Activated T-cell treated with anti-CD3 and anti-CD28 coated beads for 1 hour (primary cell): ENCODE results near the gene RFTN1.
"Not testable (repeated sequence)": the region's sequence is repeated elsewhere in the genome, so short reads cannot be mapped to it uniquely, and the experiment has no call there.

Experiments used
- DNase-seq: peaks from one replicate; pipeline ENCODE4 v3.0.0-alpha.2; 2020; ENCODE audit warnings: low read depth

The RFTN1 gene

DNA sequence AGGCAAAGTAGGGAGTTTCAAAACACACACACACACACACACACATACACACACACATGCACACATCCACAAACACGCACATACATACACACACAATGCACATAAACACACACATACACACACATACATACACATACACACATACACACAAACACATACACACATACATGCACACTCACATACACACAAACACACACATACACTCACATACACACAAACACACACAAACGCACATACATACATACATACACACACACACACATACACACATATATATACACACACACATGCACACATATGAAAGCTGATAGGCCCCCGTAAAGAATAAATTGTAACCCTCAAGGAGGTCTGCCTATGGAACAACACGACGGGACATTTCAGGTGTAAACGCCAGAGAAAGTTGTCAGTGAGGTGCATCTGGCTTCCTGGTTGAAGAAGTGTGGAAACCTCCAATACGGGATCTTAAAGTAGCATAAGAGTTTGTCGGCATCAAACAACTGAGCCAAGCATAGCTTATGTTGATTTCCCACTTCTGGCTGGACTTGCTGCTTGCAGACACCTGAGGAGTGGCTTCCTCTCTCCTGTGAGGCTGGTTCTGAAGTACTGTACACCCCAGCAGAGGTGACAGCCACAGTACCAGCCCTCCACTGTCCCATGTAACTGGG, 5.8 kb downstream of the RFTN1 start:
- DNase-seq, result no peak

DNA sequence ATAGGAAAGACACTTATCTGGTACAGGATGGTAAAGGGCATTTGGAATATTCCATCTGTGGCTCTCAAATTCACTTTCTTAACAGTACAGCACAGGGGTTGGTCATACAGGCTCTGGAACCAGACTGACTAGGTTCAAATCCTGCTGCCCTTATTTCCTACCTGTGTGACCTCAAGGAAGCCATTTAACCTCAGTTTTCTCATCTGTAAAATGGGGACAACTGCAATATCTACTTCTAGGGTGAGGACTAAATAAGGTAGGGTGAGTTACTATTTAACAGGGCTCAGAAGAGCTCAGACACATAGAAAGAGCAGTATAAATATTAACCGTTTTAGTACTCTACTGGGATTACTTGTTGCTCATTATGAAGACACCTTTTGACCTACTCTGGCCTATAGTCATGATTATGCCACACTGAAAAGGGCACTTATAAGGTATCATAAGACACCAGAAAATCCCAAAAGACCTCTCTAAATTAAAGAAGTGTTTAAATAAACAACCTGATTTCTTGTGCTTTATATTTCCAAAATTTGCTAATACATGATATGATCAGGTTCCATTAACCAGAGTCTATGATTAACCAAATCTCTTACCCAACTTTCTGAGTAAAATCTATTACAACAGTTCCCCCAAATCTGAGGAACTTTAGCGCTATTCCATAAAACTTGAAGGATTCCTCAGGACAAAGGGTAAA, 6.5 kb downstream of the RFTN1 start:
- no peak for DNase-seq

DNA sequence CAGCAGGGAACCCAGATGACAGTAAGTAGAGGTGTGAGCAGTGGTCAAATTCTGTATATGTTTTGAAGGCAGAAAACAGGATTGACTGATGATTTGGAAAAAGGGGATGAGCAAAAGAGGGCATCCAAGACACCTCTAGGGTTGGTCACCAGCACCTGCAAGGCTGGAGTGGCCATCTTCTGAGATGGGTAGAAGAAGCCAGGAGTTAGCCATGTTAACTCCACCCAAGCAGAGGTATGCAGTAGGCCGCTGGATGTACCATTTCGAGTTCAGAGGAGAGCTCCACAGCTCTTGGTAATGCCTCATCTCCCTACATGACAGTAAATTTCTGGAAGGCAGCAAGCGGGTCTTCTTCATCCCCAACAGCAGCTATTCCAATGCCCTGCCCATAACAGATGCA, 7.0 kb downstream of the RFTN1 start:
- no peak for DNase-seq

DNA sequence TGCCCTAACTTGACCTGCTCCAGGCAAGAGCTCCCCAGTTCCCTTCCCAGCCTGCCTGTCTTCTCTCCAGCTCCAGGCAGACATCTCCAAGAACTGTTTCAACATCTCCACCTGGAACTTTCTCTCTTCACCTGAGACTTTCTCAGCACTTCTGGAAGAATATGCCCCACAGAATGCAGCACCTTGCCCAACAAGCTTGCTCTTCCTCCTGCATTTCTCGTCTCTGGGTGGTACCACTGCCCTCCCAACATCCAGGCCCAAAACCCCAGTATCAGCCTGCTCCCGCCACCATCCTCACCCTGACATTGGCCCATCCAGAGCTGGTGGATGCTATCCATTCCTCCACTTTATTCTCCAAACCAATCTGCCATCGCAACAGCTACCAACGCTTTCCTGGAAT, 8.8 kb downstream of the RFTN1 start:
- DNase-seq, result no peak

DNA sequence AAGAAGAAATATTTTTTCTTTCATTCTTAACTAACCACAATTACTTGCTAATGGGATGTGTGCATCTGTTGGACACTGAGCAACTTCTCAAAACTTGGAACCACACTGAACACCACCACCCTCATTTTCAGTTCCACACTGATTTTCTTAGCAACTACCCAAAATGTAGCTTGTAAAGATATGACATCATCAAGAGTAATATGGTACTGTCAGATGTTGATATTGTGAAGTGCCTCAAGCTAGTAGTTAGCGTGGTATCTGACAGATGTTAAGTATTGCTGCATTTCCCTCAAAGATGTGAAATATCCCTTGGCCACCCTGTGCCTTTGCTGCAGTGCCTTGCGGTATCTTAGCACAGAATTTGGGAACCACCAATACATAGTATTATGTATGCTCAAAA, 9.3 kb downstream of the RFTN1 start:
- no peak for DNase-seq

DNA sequence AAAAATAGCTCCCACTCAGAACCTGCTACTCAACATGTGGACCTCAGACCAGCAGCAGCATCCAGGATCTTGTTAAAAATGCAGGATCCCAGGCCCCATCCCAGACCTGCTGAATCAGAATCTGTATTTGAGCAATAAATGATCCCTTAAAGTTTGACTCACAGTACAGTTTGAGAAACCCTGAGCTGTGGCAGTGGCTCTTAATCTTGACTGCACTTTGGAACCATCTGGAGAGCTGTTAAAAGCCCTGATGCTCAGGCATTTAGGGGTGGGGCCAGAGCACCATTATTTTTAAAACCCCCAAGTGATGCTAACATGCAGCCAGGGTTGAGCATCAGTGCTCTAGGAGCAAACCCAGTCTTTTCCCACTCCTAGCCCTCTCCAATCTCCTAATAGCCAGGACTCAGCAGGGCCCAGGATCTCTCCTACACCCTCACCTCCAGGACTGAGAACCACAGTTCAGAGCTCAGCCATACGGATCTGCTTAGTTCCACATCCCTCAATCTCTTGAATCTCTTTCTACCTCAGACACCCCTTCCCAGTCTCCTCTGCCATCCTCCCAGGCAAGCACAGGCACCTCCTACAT, 10.2 kb downstream of the RFTN1 start:
- no peak for DNase-seq

DNA sequence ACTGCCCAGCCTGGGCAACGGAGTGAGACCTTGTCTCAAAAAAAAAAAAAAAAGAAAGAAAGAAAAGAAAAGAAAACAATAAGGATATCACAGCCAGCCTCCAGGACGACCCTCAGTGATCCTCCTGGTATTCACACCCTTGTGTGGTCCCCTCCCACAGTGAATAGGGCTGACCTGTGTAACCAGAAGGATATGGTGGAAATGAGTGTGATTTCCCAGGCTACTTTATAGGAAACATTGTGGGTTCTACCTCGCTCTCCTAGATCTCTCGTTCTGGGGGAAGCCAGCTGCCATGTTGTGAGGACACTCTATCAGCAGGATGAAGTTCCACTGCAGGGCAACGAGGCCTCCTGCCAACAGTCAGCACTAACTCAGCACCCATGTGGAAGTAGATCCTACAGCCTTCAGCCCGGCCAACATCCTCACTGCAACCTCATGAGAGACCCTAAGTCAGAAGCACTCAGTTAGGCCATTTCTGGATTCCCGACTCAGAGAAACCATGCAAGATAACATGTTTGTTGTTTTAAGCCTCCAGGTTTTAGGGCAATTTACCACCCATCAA, 11.1 kb downstream of the RFTN1 start:
- DNase-seq, result no peak

DNA sequence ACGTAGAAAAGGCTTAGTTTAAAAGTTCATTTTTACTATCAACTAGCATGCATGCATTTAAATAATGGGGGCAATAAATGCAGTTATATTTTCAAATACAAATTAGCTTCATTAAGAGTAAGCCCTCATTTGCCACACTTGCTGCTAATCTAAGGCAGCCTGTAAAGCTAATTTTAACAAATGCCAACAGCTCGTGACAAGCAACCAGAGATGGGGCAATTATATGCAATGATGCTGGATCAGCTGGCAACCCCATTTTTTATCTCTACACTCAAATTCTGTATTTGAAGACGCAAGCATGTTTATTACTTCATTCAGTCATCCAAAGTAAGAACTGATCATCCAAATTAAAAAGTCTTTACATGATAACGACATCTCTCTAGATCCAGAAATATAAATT, 12.1 kb downstream of the RFTN1 start:
- DNase-seq, result no peak

DNA sequence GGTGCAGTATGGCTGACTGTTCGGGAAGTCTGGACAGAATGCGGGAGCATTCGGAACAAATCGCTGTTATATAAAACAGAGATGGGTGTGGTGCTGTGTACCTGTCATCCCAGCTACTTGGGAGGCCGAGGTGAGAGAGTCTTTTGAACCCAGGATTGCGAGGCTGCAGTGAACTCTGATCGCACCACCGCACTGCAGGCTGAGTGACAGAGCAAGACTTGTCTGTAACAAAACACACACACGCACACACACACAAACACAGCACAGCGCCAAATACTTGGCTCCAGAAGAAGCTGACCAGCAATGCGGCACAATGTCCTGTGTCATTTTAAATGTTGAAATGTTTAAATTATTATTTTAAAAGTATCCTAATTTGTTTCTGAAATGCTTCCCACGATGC, 12.6 kb downstream of the RFTN1 start:
- no peak for DNase-seq

DNA sequence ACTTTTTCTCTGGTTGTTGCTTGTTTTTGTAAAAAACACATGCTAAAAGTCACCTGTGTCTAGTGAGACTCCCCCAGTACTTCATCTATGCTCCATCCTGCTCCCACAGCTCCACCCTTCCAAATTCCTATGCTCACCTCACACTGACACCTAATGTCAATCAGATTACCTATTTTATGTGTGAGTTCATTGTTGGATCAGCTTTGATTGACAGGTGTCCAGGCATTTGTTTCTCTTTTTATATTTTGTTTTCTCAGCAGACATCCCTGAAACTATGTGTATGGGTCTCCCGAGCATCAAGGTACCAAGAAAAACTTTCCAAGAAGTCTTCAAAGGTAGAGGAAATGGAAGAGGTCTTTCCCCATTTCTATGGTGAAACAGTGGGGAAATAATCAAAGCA, 13.4 kb downstream of the RFTN1 start:
- no peak for DNase-seq

DNA sequence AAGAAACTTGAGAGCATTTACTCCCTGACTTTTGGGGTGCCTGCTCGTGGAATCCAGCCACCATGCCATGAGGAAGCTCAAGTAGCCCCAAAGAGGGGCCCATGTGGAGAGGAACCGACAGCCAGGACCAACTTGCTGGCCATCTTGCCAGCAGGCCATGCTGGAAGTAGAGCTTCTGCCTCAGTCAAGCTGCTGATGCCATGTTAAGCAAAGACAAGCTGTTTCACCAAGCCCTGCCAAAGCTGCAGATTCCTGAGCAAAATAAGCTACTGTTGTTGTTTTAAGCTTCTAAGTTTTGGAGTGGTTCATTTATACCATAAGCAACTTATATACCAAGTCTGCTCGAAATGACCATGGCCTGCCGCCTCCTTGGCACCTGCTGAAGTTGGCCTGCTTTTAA, 14.1 kb downstream of the RFTN1 start:
- no peak for DNase-seq

DNA sequence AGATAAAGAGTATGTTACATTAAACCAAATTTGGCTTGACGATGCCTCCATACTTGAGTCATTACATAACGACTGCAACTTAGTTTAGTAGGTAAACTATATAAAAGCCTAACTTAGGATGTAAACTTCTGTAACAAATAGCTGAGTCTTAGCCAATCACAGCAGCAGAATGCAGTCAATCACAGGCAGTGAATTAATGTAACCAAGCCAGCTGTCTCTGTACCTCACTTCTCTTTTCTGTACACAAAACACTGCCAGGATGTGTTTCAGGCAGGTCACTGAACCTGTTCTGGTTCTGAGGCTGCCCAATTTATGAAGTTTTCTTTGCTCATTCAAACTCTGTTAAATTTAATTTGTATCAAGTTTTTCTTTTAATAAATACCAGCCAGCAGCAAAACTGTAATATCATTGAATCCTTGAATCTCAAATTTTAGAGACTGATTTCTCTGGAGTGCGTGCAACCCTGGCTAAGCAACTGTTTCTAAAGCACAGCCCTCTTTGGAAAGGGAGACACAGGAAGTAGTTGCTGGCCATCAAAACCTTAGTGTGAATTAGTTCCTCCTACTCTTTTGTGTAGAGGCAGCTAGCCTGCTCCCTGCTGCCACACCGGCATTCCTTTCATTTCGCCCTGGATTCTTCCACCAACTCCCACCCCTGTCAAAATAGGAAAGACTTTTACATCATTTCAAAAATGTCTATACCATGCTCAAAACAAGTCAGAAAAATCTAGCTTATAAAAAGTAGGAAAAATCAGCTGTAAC, 15.2 kb downstream of the RFTN1 start:
- DNase-seq, result no peak

DNA sequence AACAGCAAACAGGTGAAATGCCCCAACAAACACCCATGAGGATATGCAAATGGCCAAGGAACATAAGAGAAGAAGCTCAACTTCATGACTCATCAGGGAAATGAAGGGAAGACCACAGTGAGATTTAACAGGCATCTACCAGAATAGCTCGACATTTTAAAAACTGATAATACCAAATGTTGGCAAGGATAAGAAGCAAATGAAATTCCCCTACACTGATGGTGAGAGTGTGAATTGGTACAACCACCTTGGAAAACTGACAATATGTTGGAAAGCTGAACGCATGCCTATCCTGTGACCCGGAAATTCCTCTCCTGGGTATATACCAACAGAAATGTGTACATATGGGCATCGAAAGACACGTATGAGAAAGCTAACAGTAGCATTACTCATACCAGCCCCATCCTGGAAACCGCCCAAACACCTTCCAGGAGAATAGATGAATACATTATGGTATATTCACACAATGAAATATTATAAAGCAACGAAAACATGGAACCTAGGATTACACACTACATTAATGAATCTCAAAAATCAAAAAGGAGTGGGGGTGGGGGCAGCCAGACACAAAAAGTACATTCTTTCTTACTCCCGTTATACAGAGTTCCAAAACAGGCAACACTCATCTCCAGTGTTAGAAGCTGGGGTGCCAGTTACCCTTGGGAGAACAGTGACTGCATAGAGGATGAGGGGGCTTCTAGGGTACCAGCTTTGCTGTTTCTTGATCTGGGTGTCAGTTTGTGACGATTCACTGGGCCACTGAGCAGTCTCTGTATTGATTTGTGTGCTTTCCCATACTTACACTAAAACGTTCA, 16.9 kb downstream of the RFTN1 start:
- no peak for DNase-seq

DNA sequence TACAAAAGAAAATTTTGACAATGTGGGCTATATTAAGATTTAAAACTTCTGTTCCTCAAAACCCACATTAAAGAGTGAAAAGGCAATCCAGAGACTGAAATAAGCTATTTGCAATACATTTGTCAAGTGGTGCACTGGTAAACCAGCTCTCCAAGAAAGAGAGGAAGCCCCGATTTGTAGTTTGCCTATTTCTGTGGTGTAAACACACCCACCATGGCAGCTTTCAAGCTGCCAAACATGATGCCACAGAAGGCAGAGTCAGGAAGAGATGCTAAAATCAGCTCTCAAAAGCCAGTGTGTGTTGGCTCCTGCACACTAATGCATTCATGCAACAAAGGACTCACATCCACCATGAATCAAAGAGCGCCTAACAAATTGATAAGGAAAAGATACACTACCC, 17.5 kb downstream of the RFTN1 start:
- no peak for DNase-seq

DNA sequence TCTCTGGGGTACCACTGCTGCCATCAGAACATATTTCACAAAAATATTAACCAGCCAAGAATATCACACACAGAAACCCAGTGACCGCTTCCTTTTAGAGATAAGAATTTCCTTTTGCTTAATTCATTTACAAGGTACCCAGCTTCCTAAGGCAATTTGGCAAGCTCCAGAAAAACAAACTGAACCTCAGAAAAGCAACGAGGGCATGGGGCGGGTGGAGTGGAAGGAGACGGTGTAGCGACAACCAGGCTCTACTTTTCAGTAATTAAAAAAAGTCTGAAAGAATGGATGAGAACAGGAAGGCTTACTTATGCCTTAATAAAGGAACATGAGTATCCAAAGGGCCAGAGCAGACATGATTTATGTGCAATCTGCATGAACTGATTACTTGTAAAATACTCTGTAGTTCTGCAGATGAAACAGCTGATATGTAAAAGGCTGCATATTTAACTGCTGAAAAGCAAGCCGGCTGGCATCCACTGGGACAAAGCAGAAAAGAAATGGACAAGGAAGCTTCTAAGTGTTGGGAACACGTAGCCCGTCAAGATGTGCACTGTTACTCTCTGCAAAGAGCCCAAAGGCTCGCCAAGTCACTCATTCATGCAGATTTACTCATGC, 18.6 kb downstream of the RFTN1 start:
- DNase-seq, result no peak

DNA sequence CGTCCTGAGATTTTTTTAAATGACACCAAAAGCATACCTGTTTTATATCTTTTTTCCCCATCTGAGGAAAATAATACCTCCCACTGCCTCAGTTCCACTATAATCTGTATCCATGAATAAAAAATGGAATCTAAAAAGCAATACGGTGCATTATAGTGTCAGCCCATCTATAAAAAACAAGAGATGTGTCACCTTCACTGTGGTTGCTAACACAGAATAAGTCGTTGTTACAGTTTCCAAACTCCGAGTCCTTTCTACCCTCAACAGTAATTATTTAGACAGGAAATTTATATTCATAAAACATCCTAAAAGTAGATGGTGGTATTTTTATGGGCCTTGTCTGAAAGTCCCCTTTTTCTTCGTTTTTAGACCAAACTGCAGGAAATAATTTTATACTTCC, 19.4 kb downstream of the RFTN1 start:
- no peak for DNase-seq

DNA sequence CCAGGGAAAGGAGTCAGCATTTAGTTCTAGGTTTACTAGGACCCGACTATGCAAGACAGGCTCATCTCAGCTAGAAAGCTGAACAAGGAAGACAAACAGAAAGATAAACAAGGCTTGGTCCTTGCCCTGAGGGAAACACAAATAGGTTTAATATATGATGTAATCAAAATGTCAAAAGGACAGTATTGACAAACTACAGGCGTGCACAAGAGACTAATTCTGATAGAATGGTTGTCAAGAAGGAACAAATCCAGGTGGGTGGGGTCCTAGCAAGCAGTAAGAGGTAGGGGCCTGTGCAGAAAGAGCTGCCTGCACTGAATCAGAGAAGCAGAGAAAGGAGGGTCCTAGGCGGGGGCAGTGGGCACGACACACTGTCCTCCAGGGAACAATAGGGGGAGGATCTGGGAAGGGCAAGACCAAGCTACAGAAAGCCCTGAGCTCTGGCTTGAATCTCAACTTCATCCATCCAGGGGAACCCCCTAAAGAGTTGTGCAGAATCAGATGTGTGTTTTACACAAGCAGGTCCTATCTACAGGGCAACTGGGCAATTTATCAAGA, 23.4 kb downstream of the RFTN1 start:
- DNase-seq, result no peak

DNA sequence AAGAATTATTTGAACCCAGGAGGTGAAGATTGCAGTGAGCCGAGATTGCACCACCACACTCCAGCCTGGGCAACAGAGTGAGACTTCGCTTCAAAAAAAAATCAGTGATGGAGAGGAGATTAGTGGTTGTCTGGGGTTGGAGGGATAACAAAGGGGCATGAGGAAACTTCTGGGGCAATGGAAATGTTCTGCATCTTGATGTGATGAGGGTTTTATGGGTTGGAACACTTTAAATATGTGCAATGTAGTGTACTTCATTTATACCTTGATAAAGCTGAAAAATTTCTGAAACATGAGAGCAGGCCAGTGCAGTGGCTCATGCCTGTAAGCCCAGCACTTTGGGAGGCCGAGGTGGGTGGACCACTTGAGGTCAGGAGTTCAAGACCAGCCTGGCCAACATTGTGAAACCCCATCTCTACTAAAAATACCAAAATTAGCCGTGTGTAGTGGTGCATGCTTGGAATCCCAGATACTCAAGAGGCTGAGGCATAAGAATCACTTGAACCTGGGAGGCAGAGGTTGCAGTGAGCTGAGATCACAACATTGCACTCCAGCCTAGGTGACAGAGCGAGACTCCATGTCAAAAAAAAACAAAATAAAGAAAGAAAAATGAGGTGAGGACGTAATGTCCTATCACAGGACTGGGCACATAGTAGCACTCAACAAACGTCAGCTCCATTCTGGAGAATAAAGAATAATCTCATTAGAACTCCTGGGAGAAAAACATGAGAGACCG, 24.0 kb downstream of the RFTN1 start:
- DNase-seq, result not testable (repeated sequence)

DNA sequence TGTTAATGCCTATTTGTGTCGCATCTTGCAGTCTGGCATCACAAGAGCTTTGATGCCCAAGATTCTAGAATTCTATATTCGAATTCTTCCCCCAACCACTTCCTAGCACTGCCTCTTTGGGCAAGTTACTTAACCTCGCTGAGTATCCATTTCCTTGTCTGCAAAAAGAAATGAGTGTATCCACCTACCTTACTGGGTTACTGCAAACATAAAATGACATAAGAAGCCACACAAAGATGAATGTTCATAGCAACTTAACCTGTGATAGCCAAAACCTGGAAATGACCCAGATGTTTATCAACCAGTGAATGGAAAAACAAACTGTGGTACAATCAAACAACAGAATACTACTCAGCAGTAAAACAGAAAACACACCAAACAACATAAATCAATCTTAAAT, 24.9 kb downstream of the RFTN1 start:
- no peak for DNase-seq

DNA sequence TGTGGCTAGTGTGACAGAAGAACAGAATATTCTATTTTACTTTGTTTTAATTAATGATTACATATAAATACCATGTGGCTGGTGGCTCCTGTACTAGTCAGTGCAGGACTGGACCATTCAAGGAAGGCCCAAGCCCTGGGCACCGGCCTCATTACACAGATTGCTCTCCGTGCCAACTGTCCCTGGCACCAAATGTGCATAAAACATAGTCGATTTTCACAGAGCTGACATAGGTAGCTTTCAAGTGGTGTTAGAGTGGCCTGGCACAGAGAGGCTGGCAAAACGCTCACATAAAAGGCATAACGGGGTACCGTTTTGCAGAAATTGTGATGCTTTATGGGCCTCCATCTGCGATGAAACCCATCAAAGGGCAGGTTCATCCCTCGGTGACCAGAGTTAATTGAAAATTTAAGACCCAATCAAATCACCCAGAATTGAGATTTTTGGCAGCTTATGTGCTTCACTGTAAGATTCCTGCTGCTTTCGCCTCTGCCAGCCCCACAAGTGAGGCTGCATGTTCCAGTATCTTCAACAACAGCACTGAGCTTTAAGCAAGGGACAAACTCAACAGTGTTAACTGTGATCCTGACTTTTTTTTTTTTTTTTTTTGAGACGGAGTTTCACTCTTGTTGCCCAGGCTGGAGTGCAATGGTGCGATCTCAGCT, 25.9 kb downstream of the RFTN1 start:
- DNase-seq, result no peak
